ENCODE data around the gene ZFYVE28. TPM values are rescaled to one million over a fixed set of nuclear protein-coding genes. Genes with fewer than 3 reads are reported as not detected.

The ZFYVE28 gene
- total and polyA plus RNA-seq, 7 donors = 1.7 to 7.7 (median 3.4) TPM

DNA sequence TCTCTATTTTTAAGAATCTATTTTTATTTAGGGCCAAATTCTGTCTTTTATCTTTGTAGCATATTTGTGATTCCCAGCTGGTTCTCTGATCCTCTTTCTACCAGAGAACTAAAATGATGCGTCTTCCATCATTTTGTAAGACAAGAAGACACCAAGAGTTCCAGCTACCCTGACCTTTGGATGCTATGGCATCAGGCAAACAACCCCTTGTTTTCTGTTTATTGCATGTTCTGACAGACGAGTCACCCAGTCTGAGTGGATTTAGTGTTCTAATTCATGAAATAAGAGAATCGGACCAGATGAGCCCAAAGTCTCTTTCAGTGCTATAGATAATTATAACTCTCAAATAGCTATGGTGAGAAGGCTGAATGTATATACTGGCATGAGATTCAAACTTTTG, 69.7 kb downstream of the ZFYVE28 start:
- Histone ChIP-seq H3K4me1 (peaks cover 5% of the 10 kb centered on the region), H3K27me3 (ENCODE audit: insufficient read depth in 3 of 3, low read length in 2 of 3) (no peaks in the 10 kb centered on the region), H3K27ac (no peak overlapping the region), H3K9me3 (no peaks in the 10 kb centered on the region), H3K36me3 (ENCODE audit: insufficient read depth in 1 of 2, low read depth in 1 of 2) (no peaks in the 10 kb centered on the region), H3K4me3 (no peak overlapping the region)
- TF ChIP-seq, protein P1, sequence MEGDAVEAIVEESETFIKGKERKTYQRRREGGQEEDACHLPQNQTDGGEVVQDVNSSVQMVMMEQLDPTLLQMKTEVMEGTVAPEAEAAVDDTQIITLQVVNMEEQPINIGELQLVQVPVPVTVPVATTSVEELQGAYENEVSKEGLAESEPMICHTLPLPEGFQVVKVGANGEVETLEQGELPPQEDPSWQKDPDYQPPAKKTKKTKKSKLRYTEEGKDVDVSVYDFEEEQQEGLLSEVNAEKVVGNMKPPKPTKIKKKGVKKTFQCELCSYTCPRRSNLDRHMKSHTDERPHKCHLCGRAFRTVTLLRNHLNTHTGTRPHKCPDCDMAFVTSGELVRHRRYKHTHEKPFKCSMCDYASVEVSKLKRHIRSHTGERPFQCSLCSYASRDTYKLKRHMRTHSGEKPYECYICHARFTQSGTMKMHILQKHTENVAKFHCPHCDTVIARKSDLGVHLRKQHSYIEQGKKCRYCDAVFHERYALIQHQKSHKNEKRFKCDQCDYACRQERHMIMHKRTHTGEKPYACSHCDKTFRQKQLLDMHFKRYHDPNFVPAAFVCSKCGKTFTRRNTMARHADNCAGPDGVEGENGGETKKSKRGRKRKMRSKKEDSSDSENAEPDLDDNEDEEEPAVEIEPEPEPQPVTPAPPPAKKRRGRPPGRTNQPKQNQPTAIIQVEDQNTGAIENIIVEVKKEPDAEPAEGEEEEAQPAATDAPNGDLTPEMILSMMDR (IDR thresholded peaks at IDR 0.05) = no peak
- 59 to 79% (median 69%) methylated on average over 3 of the region's 3 CpGs for WGBS, 3 donors
- DNase-seq (no peak), ATAC-seq (no peak)
- intact Hi-C loops (cut with DNase I) = no loop called here

DNA sequence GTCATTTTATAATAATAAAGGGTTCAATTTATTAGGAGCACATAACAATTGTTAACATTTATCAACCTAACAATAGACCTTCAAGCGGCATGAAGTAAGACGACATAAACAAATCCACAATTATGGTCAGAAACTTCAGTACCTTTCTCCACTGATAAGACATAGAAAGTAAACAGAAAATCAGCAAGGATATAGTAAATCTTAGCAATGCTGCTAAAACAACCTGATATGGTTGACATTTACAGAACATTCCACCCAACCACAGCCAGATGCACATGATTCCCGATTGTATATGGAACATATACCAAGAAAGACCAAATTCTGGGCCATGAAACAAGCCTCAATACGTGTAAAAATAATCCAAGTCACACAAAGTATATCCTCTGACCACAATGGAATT, 71.3 kb downstream of the ZFYVE28 start:
- no peak overlapping the region for H3K27ac ChIP-seq
- H3K9me3 ChIP-seq = no peaks in the 10 kb centered on the region
- no peaks in the 10 kb centered on the region for H3K4me1 ChIP-seq
- ATAC-seq = no peak
- H3K36me3 ChIP-seq (ENCODE audit: insufficient read depth in 1 of 2, low read depth in 1 of 2) = no peaks in the 10 kb centered on the region
- WGBS, 3 donors = 79 to 87% (median 86%) methylated on average over 4 of the region's 4 CpGs
- H3K4me3 ChIP-seq = no peak overlapping the region
- intact Hi-C loops (cut with DNase I) = no loop called here
- TF ChIP-seq, protein P1 (IDR thresholded peaks at IDR 0.05) = no peak
- DNase-seq = no peak
- no peaks in the 10 kb centered on the region for H3K27me3 ChIP-seq (ENCODE audit: insufficient read depth in 3 of 3, low read length in 2 of 3)

DNA sequence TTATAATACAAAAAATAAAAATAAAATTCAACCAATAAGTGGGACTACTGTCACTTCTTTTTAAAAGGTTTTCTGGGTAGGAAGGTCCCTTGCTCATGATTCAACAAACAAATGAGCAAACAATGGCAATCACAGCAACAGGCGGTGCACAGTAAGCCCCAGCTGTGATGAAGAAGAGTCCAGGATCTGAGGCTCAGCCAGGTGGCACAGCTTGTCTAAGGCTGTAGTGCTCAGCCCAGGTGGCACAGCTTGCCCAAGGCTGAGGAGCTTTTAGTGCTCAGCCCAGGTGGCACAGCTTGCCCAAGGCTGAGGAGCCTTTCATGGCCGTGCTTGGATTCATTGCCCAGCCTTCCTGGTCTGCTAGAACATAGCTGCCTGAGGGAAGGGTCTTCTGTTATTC, 75.0 kb downstream of the ZFYVE28 start:
- no peaks in the 10 kb centered on the region for H3K9me3 ChIP-seq
- DNase-seq = no peak
- TF ChIP-seq, protein P1 (IDR thresholded peaks at IDR 0.05) = no peak
- WGBS, 3 donors = 82 to 88% (median 88%) methylated on average over 2 of the region's 2 CpGs
- intact Hi-C loops (cut with DNase I) = no loop called here
- ATAC-seq = no peak
- H3K4me3 ChIP-seq = no peak overlapping the region
- no peak overlapping the region for H3K27ac ChIP-seq
- H3K36me3 ChIP-seq (ENCODE audit: insufficient read depth in 1 of 2, low read depth in 1 of 2) = no peaks in the 10 kb centered on the region
- no peaks in the 10 kb centered on the region for H3K27me3 ChIP-seq (ENCODE audit: insufficient read depth in 3 of 3, low read length in 2 of 3)
- no peaks in the 10 kb centered on the region for H3K4me1 ChIP-seq

DNA sequence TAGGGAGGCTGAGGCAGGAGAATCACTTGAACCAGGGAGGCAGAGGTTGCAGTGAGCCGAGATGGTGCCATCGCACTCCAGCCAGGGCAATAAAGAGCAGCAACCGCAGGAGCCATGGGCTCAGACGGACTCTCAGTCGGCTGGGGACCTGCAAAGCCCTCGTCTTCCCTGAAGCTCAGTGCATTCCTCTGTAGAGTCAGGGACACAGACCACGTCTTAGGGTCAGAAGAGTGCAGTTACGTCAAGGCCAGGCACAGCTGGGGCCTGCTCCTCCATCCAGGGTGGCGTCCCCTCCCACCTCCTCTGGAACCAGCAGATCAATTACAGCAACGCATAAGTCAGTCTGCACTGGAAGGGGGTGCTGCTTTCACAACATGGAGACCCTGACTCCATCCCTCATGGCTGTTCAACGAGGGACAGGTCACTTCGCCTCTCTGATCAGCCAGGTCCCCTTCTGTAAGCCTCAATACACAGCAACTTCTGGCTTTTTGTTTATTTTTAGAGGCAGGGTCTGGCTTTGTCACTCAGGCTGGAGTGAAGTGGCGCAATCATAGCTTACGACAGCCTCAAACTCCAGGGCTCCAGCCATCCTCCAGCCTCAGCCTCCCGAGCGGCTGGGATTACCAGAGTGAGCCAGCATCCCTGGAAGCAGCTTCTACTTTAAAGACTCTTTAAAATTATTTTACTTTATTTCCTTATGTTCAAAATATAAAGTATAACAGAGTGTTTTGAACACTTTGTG, 76.4 kb downstream of the ZFYVE28 start:
- Histone ChIP-seq H3K9me3 (no peaks in the 10 kb centered on the region), H3K4me3 (no peak overlapping the region), H3K36me3 (ENCODE audit: insufficient read depth in 1 of 2, low read depth in 1 of 2) (no peaks in the 10 kb centered on the region), H3K27ac (no peak overlapping the region), H3K27me3 (ENCODE audit: insufficient read depth in 3 of 3, low read length in 2 of 3) (no peaks in the 10 kb centered on the region), H3K4me1 (no peaks in the 10 kb centered on the region)
- intact Hi-C loops (cut with DNase I) = no loop called here
- WGBS, 3 donors = 83 to 86% (median 83%) methylated on average over 16 of the region's 16 CpGs
- TF ChIP-seq, protein P1 (IDR thresholded peaks at IDR 0.05) = no peak
- no peak for ATAC-seq
- DNase-seq = no peak

All from psoas muscle (tissue), 8 donors.